HepG2 (cell line): Measurements from ENCODE around the gene PMEPA1. TPM values are rescaled to one million over a fixed set of nuclear protein-coding genes. Genes with fewer than 3 reads are reported as not detected.

Experiments
- ATAC-seq: fragments of 200-7000 bp; cut with Tn5 transposase; 3 replicates; pipeline ENCODE4 v1.9.1; 2020; ENCODE audit warnings: mild to moderate bottlenecking, moderate library complexity
- BruUV-seq: library from RNA; stranded (reverse); fragments of 400-500 nt; replicated peaks from 2 replicates; lab custom pipeline; 2021; lab: Mats Ljungman, UMichigan
- CTCF ChIA-PET: fragments of 300-600 bp; formaldehyde crosslinking; extraction: SDS; loops from one replicate; lab custom pipeline; 2021; ENCODE audit warnings: low total read pairs, inconsistent platforms, low intra/inter-chr PET ratio; lab: Yijun Ruan, JAX
- POLR2A ChIA-PET: fragments of 350-600 bp; sonication (Branson Sonifier 250); formaldehyde crosslinking; loops from one replicate; lab custom pipeline; 2020; ENCODE audit warnings: antibody characterized with exemption, inconsistent platforms; lab: Yijun Ruan, JAX
- DNase-seq: peaks from one replicate; pipeline ENCODE4 v3.0.0-alpha.2; 2015; ENCODE audit warnings: low spot score
- FAIRE-seq: peaks from 3 replicates; lab custom pipeline; 2011; peaks lifted over from hg19 to GRCh38; lab: Jason Lieb, UNC
- H2AFZ ChIP-seq: one replicate; pipeline ENCODE4 v1.6.1; 2011; ENCODE audit warnings: low read length, inconsistent platforms
- H3K27ac ChIP-seq: fragments of 300-600 bp; 3 replicates; pipeline ENCODE4 v1.8.0; 2011; ENCODE audit warnings: mixed run types, mild to moderate bottlenecking, mixed read lengths, low read length, inconsistent platforms; ENCODE audit not compliant: insufficient read depth; ENCODE audit errors: extremely low read length
- H3K27me3 ChIP-seq, 2 experiments: fragments of 200-600 bp in 1 of 2; 2 replicates in 1 of 2; 3 replicates in 1 of 2; pipeline versions ENCODE4 v1.6.0 to v1.8.0; 2011; ENCODE audit warnings: low read length in 2 of 2, mild to moderate bottlenecking in 2 of 2, moderate library complexity in 2 of 2, inconsistent platforms in 1 of 2; ENCODE audit not compliant: insufficient read depth in 2 of 2, control insufficient read depth in 1 of 2
- H3K36me3 ChIP-seq, 2 experiments: fragments of 200-600 bp in 1 of 2; replicated peaks in 1 of 2; 2 replicates in 1 of 2; 3 replicates in 1 of 2; pipeline versions ENCODE4 v1.5.1 to v1.8.0; 2011; ENCODE audit warnings: low read length in 2 of 2, inconsistent platforms in 1 of 2; ENCODE audit not compliant: insufficient read depth in 2 of 2, control insufficient read depth in 1 of 2
- H3K4me1 ChIP-seq: 2 replicates; pipeline ENCODE4 v1.5.1; 2012; ENCODE audit warnings: low read length, inconsistent platforms; ENCODE audit not compliant: insufficient read depth
- H3K4me2 ChIP-seq: 2 replicates; pipeline ENCODE4 v1.6.0; 2011; ENCODE audit warnings: low read depth, low read length, inconsistent platforms
- H3K4me3 ChIP-seq, 3 experiments: fragments of 200-600 bp in 1 of 3; sonication (generic), shearing (Covaris generic) in 1 of 3; replicated peaks in 1 of 3; 2 replicates each; pipeline ENCODE4 v1.5.1; 2011 to 2016; ENCODE audit warnings: low read length in 3 of 3, inconsistent platforms in 2 of 3, low read depth in 2 of 3, mild to moderate bottlenecking in 2 of 3, control low read depth in 1 of 3, mixed read lengths in 1 of 3; ENCODE audit not compliant: insufficient read depth in 1 of 3
- H3K79me2 ChIP-seq: one replicate; pipeline ENCODE4 v1.6.1; 2011; ENCODE audit warnings: low read length, inconsistent platforms; ENCODE audit not compliant: insufficient read depth
- H3K9ac ChIP-seq: 2 replicates; pipeline ENCODE4 v1.6.0; 2011; ENCODE audit warnings: mild to moderate bottlenecking, low read depth, low read length, inconsistent platforms; ENCODE audit not compliant: insufficient read depth
- H3K9me3 ChIP-seq: 2 replicates; pipeline ENCODE4 v1.5.1; 2012; ENCODE audit warnings: mild to moderate bottlenecking, low read length
- H4K20me1 ChIP-seq: 2 replicates; pipeline ENCODE4 v1.6.0; 2011; ENCODE audit warnings: inconsistent platforms, mild to moderate bottlenecking, low read length, moderate library complexity; ENCODE audit not compliant: insufficient read depth
- PHF5A ChIP-seq: IDR thresholded peaks from one replicate; pipeline ENCODE4 v1.6.1; 2018; ENCODE audit warnings: low read depth, missing genetic modification reagents; ENCODE audit not compliant: unreplicated experiment
- RBM22 ChIP-seq: fragments of 200-400 bp; formaldehyde crosslinking; optimal IDR thresholded peaks from 2 replicates; pipeline ENCODE3; 2017; ENCODE audit warnings: mild to moderate bottlenecking, low read length, moderate library complexity
- ZNF564 ChIP-seq: sonication (generic); formaldehyde crosslinking; IDR thresholded peaks from 2 replicates; pipeline ENCODE4 v1.8.1; 2023; ENCODE audit warnings: mild to moderate bottlenecking, missing genetic modification reagents
- WGBS: methylation state at CpG from one replicate; pipeline ENCODE4 v1.1.6; 2017; ENCODE audit warnings: low lambda C conversion rate; 5-methylcytosine and 5-hydroxymethylcytosine counted together
- in situ Hi-C: cut with HindIII; loops from 2 replicates; pipeline ENCODE4 v1.10.0; 2017; ENCODE audit warnings: low pct_unique_long_range_greater_than_20kb; ENCODE audit not compliant: extremely low pct_ligation_motif_present
- intact Hi-C: fragments of 100-400 bp; cut with micrococcal nuclease; formaldehyde crosslinking; loops from one replicate; pipeline ENCODE4 v1.10.0; 2022; ENCODE audit not compliant: unreplicated experiment
- polyA plus RNA-seq, 8 experiments: library from polyadenylated mRNA; depleted of rRNA in 3 of 8; stranded (reverse) in 7 of 8; unstranded in 1 of 8; fragments of >200 nt; fragmentation: Illumina TruSeq in 4 of 8; extraction: Trizol in 4 of 8; gene quantifications; 2 replicates each; pipeline versions ENCODE4 v1.2.1 to v1.2.3, GENCODE V29; 2011 to 2016; ENCODE audit warnings: low read depth in 4 of 8, missing spikeins in 1 of 8, mixed read lengths in 1 of 8; ENCODE audit not compliant: insufficient read depth in 1 of 8
- total RNA-seq, 5 experiments: library from RNA; depleted of rRNA; stranded (reverse); fragments of >200 nt; fragmentation: Illumina TruSeq; extraction: Trizol; gene quantifications; 2 replicates each; pipeline ENCODE4 v1.2.3, GENCODE V29; 2016; ENCODE audit warnings: low read depth in 1 of 5
- TF ChIP-seq, protein P1 (sequence below): sonication (generic); formaldehyde crosslinking; IDR thresholded peaks from 2 replicates; pipeline ENCODE4 v1.5.0; 2020; ENCODE audit warnings: mild to moderate bottlenecking, missing genetic modification reagents

The PMEPA1 gene
- total and polyA plus RNA-seq, 2 of the 13 experiments (the other 11 are each of a cell fraction or from before 2014, with no cell fraction given) = not detected

DNA sequence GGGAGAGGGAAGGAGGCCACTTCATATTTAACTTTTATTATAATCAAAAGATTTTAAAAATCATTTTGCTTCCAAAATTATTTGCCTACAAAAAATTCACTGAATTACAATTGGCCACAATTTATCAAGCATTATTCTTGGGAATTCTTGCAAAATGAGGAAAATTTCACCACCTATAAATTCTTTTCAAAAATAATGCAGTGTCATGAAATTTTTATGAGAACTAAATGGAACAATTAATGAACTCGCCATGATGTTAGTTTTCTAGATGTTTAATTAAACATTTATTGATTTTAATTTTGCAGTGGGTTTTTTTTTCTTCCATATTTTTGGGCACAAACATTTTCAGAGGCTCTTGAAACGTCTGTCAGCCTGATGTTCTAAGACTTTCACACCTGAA is 83.8 kb downstream of the PMEPA1 start (continued):
- TF ChIP-seq, protein P1, sequence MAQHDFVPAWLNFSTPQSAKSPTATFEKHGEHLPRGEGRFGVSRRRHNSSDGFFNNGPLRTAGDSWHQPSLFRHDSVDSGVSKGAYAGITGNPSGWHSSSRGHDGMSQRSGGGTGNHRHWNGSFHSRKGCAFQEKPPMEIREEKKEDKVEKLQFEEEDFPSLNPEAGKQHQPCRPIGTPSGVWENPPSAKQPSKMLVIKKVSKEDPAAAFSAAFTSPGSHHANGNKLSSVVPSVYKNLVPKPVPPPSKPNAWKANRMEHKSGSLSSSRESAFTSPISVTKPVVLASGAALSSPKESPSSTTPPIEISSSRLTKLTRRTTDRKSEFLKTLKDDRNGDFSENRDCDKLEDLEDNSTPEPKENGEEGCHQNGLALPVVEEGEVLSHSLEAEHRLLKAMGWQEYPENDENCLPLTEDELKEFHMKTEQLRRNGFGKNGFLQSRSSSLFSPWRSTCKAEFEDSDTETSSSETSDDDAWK (CRISPR knock-in tag) = no peak
- TF ChIP-seq, all 625 proteins: peak for 3

DNA sequence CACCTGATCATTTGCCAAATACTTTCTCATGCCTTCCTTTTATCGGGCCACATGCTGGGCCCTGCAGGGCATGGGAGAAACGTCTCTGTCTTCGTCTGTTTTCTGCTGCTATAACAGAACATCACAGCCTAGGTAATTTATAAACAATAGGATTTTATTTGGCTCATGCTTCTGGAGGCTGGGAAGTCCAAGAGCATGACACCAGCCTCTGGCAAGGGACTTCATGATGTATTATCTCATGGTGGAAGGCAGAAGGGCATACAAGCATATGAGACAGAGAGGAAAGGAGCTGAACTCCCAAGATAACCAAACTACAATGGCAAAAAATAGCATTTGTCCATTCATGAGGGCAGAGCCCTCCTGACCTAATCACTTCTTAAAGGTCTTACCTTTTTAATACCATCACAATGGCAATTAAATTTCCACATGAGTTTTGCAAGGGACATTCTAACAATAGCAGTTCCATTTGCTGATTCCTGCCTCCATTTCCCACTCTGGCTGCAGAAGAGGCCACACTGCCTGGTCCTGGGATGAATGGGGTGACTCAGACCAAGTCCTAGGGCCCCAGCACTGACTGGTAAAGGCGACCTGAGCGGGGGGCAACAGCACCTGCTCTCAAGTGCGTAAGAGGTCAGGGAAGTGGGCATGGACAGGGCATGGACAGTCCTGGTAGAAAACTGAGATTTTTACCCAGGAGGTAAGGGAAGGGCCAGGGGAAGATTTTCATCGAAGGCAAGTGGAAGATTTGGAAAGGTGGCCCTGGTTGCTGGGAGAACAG is 84.4 kb downstream of the PMEPA1 start:
- Histone ChIP-seq H3K9me3 (peaks cover 9% of the 10 kb centered on the region; the same call in 1 of the 2 replicates), H3K27me3 (peaks cover 0 to 38% of the 10 kb centered on the region in 2 experiments; a peak in 3 of 5 replicates), H4K20me1 (no peaks in the 10 kb centered on the region), H3K4me2 (no peak overlapping the region), H3K9ac (no peak overlapping the region), H3K27ac (no peak overlapping the region), H3K79me2 (no peaks in the 10 kb centered on the region)
- WGBS = 10% methylated on average over 7 of the region's 7 CpGs
- DNase-seq (no peak), FAIRE-seq (no peak), ATAC-seq (no peak)
- CTCF ChIA-PET = no interaction called here
- intact Hi-C loops = no loop called here
- in situ Hi-C loops = no loop called here
- TF ChIP-seq ZNF564 = peak; percentile 87; the same call in 1 of the 2 replicates
- TF ChIP-seq PHF5A (CRISPR knock-in tag) = no peak
- no peak for TF ChIP-seq RBM22
- TF ChIP-seq, all 625 proteins: peak for 1
- POLR2A ChIA-PET = no interaction called here
- no peaks in the 10 kb centered on the region for H3K4me1 ChIP-seq
- BruUV-seq = no TSS peak
- no peaks in the 10 kb centered on the region for H3K36me3 ChIP-seq
- no peak overlapping the region for H2AFZ ChIP-seq
- H3K4me3 ChIP-seq = no peak overlapping the region
